HG03025 (cell line): ENCODE measurements around the gene MT1E.

Experiments used
- ATAC-seq: cut with Tn5 transposase; IDR thresholded peaks from one replicate; pipeline ENCODE4 v1.9.1; 2021; ENCODE audit warnings: mild to moderate bottlenecking, moderate library complexity; ENCODE audit not compliant: unreplicated experiment, low FRiP score

Gene MT1E

GRCh38 chr16:56623637-56624036 is 1.9 kb upstream of the MT1E start:
- ATAC-seq: no peak

- ATAC-seq: no peak
Measured at GRCh38 chr16:56625943-56626654, 518 bp downstream of the MT1E start.

GRCh38 chr16:56626685-56627084 is 1.1 kb downstream of the MT1E start:
- no peak for ATAC-seq

- ATAC-seq: no peak
Measured at GRCh38 chr16:56628486-56629350, 3.1 kb downstream of the MT1E start.

- ATAC-seq: no peak
Measured at GRCh38 chr16:56629531-56629930, 4.0 kb downstream of the MT1E start.

- no peak for ATAC-seq
Measured at GRCh38 chr16:56630134-56630533, 4.6 kb downstream of the MT1E start.

- no peak for ATAC-seq
Measured at GRCh38 chr16:56631197-56631596, 5.6 kb downstream of the MT1E start.

GRCh38 chr16:56631832-56632155 is 6.2 kb downstream of the MT1E start:
- no peak for ATAC-seq

- no peak for ATAC-seq
Measured at GRCh38 chr16:56632156-56632847, 6.7 kb downstream of the MT1E start, which contains the start of gene MT1M. TSS of gene MT1M (plus strand) at chr16:56632659. CDS start at chr16:56632732, 73 bp downstream.

DNA sequence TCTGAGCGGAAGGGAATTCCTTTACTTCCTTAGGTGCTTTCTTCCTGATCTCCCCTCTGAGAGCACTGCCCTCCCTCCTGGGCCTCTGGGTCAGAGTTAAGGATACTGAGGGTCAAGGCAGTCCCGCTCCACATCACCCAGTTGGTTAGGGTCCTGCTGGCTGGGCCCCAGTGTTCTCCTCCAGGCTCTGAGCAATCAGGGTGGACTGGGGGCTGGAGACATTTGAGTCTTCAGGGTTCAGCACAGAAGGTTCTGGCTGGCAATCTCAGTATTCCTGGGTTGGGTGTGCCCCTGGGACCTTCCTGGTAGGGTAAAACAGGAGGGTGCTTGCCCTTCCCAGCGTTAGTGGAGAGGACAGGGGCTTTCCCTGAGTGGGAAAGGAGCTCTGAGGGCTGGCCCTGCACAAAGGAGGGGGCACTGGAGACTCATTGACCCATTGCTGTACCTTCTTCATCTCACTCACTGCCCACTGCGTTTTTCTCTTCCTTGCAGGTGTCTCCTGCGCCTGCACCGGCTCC is 7.3 kb downstream of the MT1E start:
- no peak for ATAC-seq

DNA sequence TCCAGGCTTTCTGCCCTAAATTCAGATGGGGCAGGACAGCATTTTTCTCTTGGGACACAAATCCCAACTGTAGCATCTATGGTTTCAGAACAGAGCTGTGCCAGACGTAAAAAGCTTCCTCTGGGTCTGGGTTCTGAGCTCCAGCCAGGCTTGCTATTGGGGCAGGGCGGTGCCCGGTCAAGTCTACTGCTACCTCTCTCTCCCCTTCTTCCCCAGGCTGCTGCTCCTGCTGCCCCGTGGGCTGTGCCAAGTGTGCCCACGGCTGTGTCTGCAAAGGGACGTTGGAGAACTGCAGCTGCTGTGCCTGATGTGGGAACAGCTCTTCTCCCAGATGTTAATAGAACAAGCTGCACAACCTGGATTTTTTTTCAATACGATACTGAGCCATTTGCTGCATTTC is 8.0 kb downstream of the MT1E start:
- ATAC-seq: no peak

GRCh38 chr16:56634715-56635440 is 9.3 kb downstream of the MT1E start:
- ATAC-seq: no peak

- no peak for ATAC-seq
Measured at GRCh38 chr16:56635441-56635967, 9.9 kb downstream of the MT1E start.

DNA sequence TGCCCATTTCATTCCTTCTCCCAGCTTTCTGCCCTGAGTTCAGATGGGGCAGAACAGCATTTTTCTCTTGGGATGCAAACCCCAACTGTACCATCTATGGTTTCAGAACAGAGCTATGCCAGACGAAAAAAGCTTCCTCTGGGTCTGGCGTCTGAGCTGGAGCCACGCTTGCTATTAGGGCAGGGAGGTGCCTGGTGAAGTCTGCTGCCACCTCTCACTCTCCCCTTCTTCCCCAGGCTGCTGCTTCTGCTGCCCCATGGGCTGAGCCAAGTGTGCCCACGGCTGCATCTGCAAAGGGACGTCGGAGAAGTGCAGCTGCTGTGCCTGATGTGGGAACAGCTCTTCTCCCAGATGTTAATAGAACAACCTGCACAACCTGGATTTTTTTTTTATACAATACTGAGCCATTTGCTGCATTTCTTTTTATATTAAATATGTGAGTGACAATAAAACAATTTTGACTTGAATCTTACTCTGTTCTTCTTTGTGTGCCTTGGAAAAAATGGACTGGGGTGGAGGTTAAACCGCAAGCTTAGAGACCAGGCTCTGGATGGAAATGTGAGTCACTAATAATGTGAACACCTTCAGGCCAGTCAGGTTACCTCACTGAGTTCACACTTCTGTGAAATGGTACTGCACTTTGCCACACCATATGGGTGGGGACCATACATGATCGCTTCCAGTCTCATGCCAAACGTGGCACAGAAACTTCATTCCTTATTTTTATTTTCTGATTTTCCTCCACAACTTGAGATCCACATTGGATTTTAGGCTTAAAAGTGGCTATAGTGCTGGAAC is 11.2 kb downstream of the MT1E start:
- ATAC-seq: no peak

GRCh38 chr16:56637814-56638750 is 12.5 kb downstream of the MT1E start, which contains the start of gene MT1A:
TSS of gene MT1A (plus strand) at chr16:56638666. CDS start at chr16:56638739, 73 bp downstream.
- ATAC-seq: no peak

GRCh38 chr16:56639045-56639444 is 13.5 kb downstream of the MT1E start:
- ATAC-seq: no peak

- ATAC-seq: no peak
Measured at GRCh38 chr16:56640076-56640475, 14.5 kb downstream of the MT1E start.

DNA sequence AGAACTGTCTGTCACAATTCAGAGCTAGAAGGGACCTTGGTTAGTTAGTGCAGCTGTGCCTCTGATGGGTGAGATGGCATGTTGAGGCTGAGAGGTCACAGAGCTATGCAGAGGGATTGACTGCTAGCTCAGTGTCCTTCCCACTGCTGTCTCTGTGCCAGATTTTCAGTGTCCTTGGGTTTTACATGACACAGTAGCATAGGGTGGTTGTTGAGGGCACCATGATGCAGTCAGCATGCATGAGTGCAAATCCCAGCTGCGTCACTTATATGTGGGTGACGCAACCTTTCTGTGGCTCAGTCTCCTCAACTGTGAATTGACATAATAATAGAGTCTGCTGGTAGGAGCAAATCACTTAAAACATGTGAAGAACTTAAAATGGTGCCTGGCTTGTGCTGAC is 15.6 kb downstream of the MT1E start:
- no peak for ATAC-seq
